Endothelial cell of umbilical vein (primary cell): ENCODE measurements around the gene EPSTI1.

Source experiments
- CTCF ChIP-seq, 2 donors: IDR thresholded peaks; 1 replicate in 1 of 2; 2 replicates in 1 of 2; pipeline ENCODE4 v1.5.1; 2011; ENCODE audit warnings: low read length in 2 of 2, mild to moderate bottlenecking in 2 of 2, moderate library complexity in 2 of 2, control low read depth in 1 of 2, inconsistent platforms in 1 of 2, low read depth in 1 of 2; ENCODE audit not compliant: insufficient read depth in 1 of 2; ENCODE audit errors: extremely low read depth in 1 of 2
- EZH2 ChIP-seq: IDR thresholded peaks from 2 replicates; pipeline ENCODE4 v1.6.1; 2012; ENCODE audit warnings: borderline replicate concordance, low read depth, mild to moderate bottlenecking, moderate library complexity, low read length, inconsistent platforms; ENCODE audit not compliant: severe bottlenecking
- FOS ChIP-seq: IDR thresholded peaks from 2 replicates; pipeline ENCODE4 v1.6.1; 2011; ENCODE audit warnings: mild to moderate bottlenecking, low read length, moderate library complexity, borderline replicate concordance; ENCODE audit not compliant: insufficient read depth
- POLR2A ChIP-seq: IDR thresholded peaks from 2 replicates; pipeline ENCODE4 v1.6.1; 2012; ENCODE audit warnings: low read depth, mild to moderate bottlenecking, control low read depth, low read length
- POLR2AphosphoS5 ChIP-seq: IDR thresholded peaks from 2 replicates; pipeline ENCODE4 v1.6.1; 2012; ENCODE audit warnings: low read depth, mild to moderate bottlenecking, control low read depth, low read length, moderate library complexity; ENCODE audit not compliant: insufficient read depth
- TF ChIP-seq, protein P1 (sequence below): IDR thresholded peaks from 2 replicates; pipeline ENCODE4 v1.6.1; 2011; ENCODE audit not compliant: insufficient read depth, insufficient read length

DNA sequence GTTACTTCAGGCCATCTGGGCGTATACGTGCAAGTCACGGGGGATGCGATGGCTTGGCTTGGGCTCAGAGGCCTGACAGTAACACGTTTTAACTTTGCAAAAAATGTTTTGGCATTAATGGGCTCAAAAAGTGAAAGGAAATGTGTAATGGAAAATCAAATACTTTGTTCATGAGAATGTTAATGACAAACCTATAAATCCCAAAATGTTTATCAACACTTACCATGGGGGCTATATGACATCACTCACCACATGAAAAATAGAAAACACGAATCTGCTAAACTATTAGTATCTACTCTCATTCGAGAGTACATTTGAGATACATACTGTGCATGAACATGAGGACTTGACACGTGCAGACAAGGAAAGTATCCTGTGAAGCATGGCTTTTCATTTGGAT, 119.0 kb downstream of the EPSTI1 start:
- TF ChIP-seq POLR2A (no peak), CTCF (IDR thresholded peaks at IDR 0.05; ENCODE audit: extremely low read depth in 1 of 2, insufficient read depth in 1 of 2, low read depth in 1 of 2, low read length in 2 of 2) (no peak), FOS (no peak), EZH2 (no peak), POLR2AphosphoS5 (no peak)
- TF ChIP-seq, protein P1, sequence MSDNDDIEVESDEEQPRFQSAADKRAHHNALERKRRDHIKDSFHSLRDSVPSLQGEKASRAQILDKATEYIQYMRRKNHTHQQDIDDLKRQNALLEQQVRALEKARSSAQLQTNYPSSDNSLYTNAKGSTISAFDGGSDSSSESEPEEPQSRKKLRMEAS = no peak
